A549 (cell line): Measurements from ENCODE around the gene ZNF644. TPM values are rescaled to one million over a fixed set of nuclear protein-coding genes. Genes with fewer than 3 reads are reported as not detected.
"Not testable (repeated sequence)": the region's sequence is repeated elsewhere in the genome, so short reads cannot be mapped to it uniquely, and the experiment has no call there.

Experiments used
- ATAC-seq, 2 experiments: fragments of 200-7000 bp in 1 of 2; fragments of >200 bp in 1 of 2; cut with Nextera tagmentation in 1 of 2; cut with Tn5 transposase in 1 of 2; 3 replicates each; pipeline versions ENCODE4 v1.8.0 to v1.9.1; 2018 to 2020; ENCODE audit warnings: mild to moderate bottlenecking in 1 of 2, moderate library complexity in 1 of 2
- CTCF ChIA-PET: fragments of 300-600 bp; sonication (Branson Sonifier 250); formaldehyde crosslinking; extraction: SDS; loops from one replicate; lab custom pipeline; 2021; ENCODE audit warnings: antibody characterized with exemption, inconsistent platforms; lab: Yijun Ruan, JAX
- POLR2A ChIA-PET: fragments of 350-600 bp; formaldehyde crosslinking; extraction: SDS; loops from one replicate; lab custom pipeline; 2021; ENCODE audit warnings: antibody characterized with exemption, inconsistent platforms; lab: Yijun Ruan, JAX
- DNase-seq, 2 experiments: peaks; one replicate each; pipeline versions ENCODE4 v3.0.0 to v3.0.0-alpha.2; 2011 to 2016; ENCODE audit warnings: low read depth in 1 of 2, low spot score in 1 of 2
- FAIRE-seq: peaks from 2 replicates; lab custom pipeline; 2011; peaks lifted over from hg19 to GRCh38; lab: Jason Lieb, UNC
- H3K27ac ChIP-seq, 2 experiments: fragments of >200 bp; sonication (Bioruptor Twin); formaldehyde crosslinking; 3 replicates each; pipeline ENCODE4 v1.5.1; 2016 to 2017
- H3K4me1 ChIP-seq: fragments of >200 bp; sonication (Bioruptor Twin); formaldehyde crosslinking; 3 replicates; pipeline ENCODE4 v1.6.1; 2016
- H3K4me2 ChIP-seq: fragments of >200 bp; sonication (Bioruptor Twin); formaldehyde crosslinking; 3 replicates; pipeline ENCODE4 v1.6.1; 2016
- H3K4me3 ChIP-seq: fragments of >200 bp; sonication (Bioruptor Twin); formaldehyde crosslinking; 3 replicates; pipeline ENCODE4 v1.5.1; 2016
- H3K9me3 ChIP-seq: fragments of >200 bp; sonication (Bioruptor Twin); formaldehyde crosslinking; 3 replicates; pipeline ENCODE4 v1.6.1; 2016
- CHD4 ChIP-seq: fragments of 200-600 bp; sonication (generic); IDR thresholded peaks from 2 replicates; pipeline ENCODE4 v1.6.1; 2016; ENCODE audit warnings: antibody characterized with exemption, mild to moderate bottlenecking, borderline replicate concordance
- CTCF ChIP-seq: fragments of >200 bp; sonication (Bioruptor Twin); formaldehyde crosslinking; IDR thresholded peaks from 3 replicates; pipeline ENCODE4 v1.5.1; 2016
- EHF ChIP-seq: fragments of 250-450 bp; sonication (Bioruptor Pico); IDR thresholded peaks from 2 replicates; pipeline ENCODE4 v1.5.0; 2020; ENCODE audit warnings: mild to moderate bottlenecking
- KDM5A ChIP-seq: fragments of 200-600 bp; sonication (generic); IDR thresholded peaks from 2 replicates; pipeline ENCODE4 v1.6.1; 2016; ENCODE audit warnings: antibody characterized with exemption, mild to moderate bottlenecking
- MAFK ChIP-seq: fragments of 450-650 bp; IDR thresholded peaks from 2 replicates; pipeline ENCODE4 v1.6.1; 2014; ENCODE audit not compliant: partially characterized antibody
- REST ChIP-seq: fragments of 200-600 bp; sonication (generic); IDR thresholded peaks from 2 replicates; pipeline ENCODE4 v1.6.1; 2016; ENCODE audit warnings: antibody characterized with exemption, mild to moderate bottlenecking, moderate library complexity
- ZSCAN20 ChIP-seq: fragments of 250-450 bp; sonication (Bioruptor Pico); IDR thresholded peaks from 2 replicates; pipeline ENCODE4 v1.8.0; 2022; ENCODE audit warnings: mild to moderate bottlenecking, moderate library complexity
- WGBS: methylation state at CpG from one replicate; pipeline ENCODE4 v1.1.6; 2017; ENCODE audit errors: missing lambda C conversion rate; 5-methylcytosine and 5-hydroxymethylcytosine counted together
- polyA plus RNA-seq, 4 experiments: library from polyadenylated mRNA; depleted of rRNA in 3 of 4; stranded (reverse); fragments of >200 nt; fragmentation: RNase III in 1 of 4; extraction: RNeasy Plus Mini Kit Qiagen cat#74134 plus additional on column Dnase treatment in 1 of 4; gene quantifications; 2 replicates in 3 of 4; 3 replicates in 1 of 4; pipeline ENCODE4 v1.2.3, GENCODE V29; 2011 to 2017

Gene ZNF644
- polyA plus RNA-seq, 2 of the 4 experiments (the other 2 are of a cell fraction), result 14.8 to 24.9 TPM

GRCh38 chr1:90911353-90911752 is 110.5 kb downstream of the ZNF644 start (continued):
- TF ChIP-seq CTCF (no peak), KDM5A (no peak), ZSCAN20 (no peak)

- ChIA-PET CTCF (no interaction called here), POLR2A (no interaction called here)
- Histone ChIP-seq H3K4me3 (no peak overlapping the region), H3K27ac (no peak overlapping the region), H3K4me2 (no peak overlapping the region), H3K9me3 (no peaks in the 10 kb centered on the region), H3K4me1 (no peaks in the 10 kb centered on the region)
- FAIRE-seq (no peak), DNase-seq (no peak), ATAC-seq (no peak)
- no peak for TF ChIP-seq EHF (CRISPR knock-in tag)
- no peak for TF ChIP-seq REST
Observed at GRCh38 chr1:90902672-90903071, 119.2 kb downstream of the ZNF644 start.

GRCh38 chr1:90899263-90899662 is 122.6 kb downstream of the ZNF644 start:
- no peak for ATAC-seq
- ChIA-PET CTCF (no interaction called here), POLR2A (no interaction called here)

GRCh38 chr1:90893679-90894078 is 128.2 kb downstream of the ZNF644 start:
- POLR2A ChIA-PET, FAIRE-seq, H3K4me2 ChIP-seq, H3K4me3 ChIP-seq, CTCF ChIA-PET, H3K9me3 ChIP-seq, H3K4me1 ChIP-seq, H3K27ac ChIP-seq, DNase-seq: not testable (repeated sequence)
- WGBS, result 99% methylated on average over 14 of the region's 38 CpGs
- peak; percentile 49 to 97; a peak in 5 of 6 replicates for ATAC-seq

More at GRCh38 chr1:90899263-90899662, 122.6 kb downstream of the ZNF644 start:
- DNase-seq, result no peak
- Histone ChIP-seq H3K27ac (no peak overlapping the region), H3K4me3 (no peak overlapping the region), H3K9me3 (no peaks in the 10 kb centered on the region), H3K4me1 (no peaks in the 10 kb centered on the region), H3K4me2 (no peak overlapping the region)
- no peak for FAIRE-seq
- TF ChIP-seq MAFK, result peak; percentile 43
- no peak for TF ChIP-seq CHD4
- WGBS, result 98% methylated on average over 3 of the region's 3 CpGs

GRCh38 chr1:90892884-90893283 is 129.0 kb downstream of the ZNF644 start:
- DNase-seq, CTCF ChIA-PET, H3K4me2 ChIP-seq, POLR2A ChIA-PET: not testable (repeated sequence)
- TF ChIP-seq MAFK, result peak; percentile 72
- TF ChIP-seq, all 56 proteins: peak for 1; not testable (repeated sequence) for 55
- not testable (repeated sequence) for FAIRE-seq, H3K4me1 ChIP-seq, ATAC-seq, H3K9me3 ChIP-seq, H3K27ac ChIP-seq, H3K4me3 ChIP-seq
- WGBS, result 80% methylated on average over 1 of the region's 1 CpG

GRCh38 chr1:90892196-90892595 is 129.6 kb downstream of the ZNF644 start:
- ATAC-seq, POLR2A ChIA-PET, FAIRE-seq, H3K4me2 ChIP-seq, H3K27ac ChIP-seq, H3K4me1 ChIP-seq, CTCF ChIA-PET, H3K4me3 ChIP-seq, DNase-seq, H3K9me3 ChIP-seq: not testable (repeated sequence)
- 88% methylated on average over 6 of the region's 20 CpGs for WGBS

- FAIRE-seq, ATAC-seq, CTCF ChIA-PET, POLR2A ChIA-PET, DNase-seq, H3K9me3 ChIP-seq, H3K27ac ChIP-seq, H3K4me3 ChIP-seq, H3K4me2 ChIP-seq, H3K4me1 ChIP-seq: not testable (repeated sequence)
- 92% methylated on average over 7 of the region's 28 CpGs for WGBS
Observed at GRCh38 chr1:90891756-90892155, 130.1 kb downstream of the ZNF644 start.
